GM23338 (cell line): ENCODE results near the gene ADORA3. TPM values are rescaled to one million over a fixed set of nuclear protein-coding genes. Genes with fewer than 3 reads are reported as not detected.

ENCODE experiments used
- polyA plus RNA-seq: library from polyadenylated mRNA; unstranded; fragments of >200 nt; fragmentation: Nextera tagmentation; extraction: Ambion mirVana; gene quantifications from 2 replicates; pipeline ENCODE4 v1.2.1, GENCODE V29; 2016
- small RNA-seq: library from RNA; depleted of rRNA; stranded (forward); fragments of <200 nt; gene quantifications from one replicate; pipeline ENCODE3, GENCODE V24; 2014; ENCODE audit warnings: low replicate concordance
- total RNA-seq: library from RNA; depleted of rRNA; stranded (reverse); fragments of >200 nt; shearing (Covaris generic); gene quantifications from 2 replicates; pipeline ENCODE4 v1.2.3, GENCODE V29; 2014; rRNA removed

The ADORA3 gene
- total and polyA plus RNA-seq, 2 experiments from 2014 or later = not detected

Small RNA genes lying within 50 kb of the gene (small RNA-seq; reads per million reads assigned to genes)
- not detected for gene RNU6-792P

Other genes starting within 250 kb of the ADORA3 start
- gene CHIA, start 212.8 kb downstream of the ADORA3 start, total RNA-seq = not detected in 2 replicates
- not detected in 2 replicates for gene CHIA, start 212.8 kb downstream of the ADORA3 start, polyA plus RNA-seq
- gene OVGP1, start 75.9 kb downstream of the ADORA3 start, total RNA-seq = 0.93 and 1.0 TPM in 2 replicates
- 0.82 and 0.99 TPM in 2 replicates for gene OVGP1, start 75.9 kb downstream of the ADORA3 start, polyA plus RNA-seq
- 111 and 117 TPM in 2 replicates for gene WDR77, start 54.4 kb downstream of the ADORA3 start, total RNA-seq
- gene WDR77, start 54.4 kb downstream of the ADORA3 start, polyA plus RNA-seq = 75.0 and 85.9 TPM in 2 replicates
- gene ATP5PB, start 54.2 kb downstream of the ADORA3 start, total RNA-seq = 272 and 300 TPM in 2 replicates
- 260 and 279 TPM in 2 replicates for gene ATP5PB, start 54.2 kb downstream of the ADORA3 start, polyA plus RNA-seq
- 0.16 and 0.69 TPM in 2 replicates for gene C1orf162, start 29.6 kb downstream of the ADORA3 start, total RNA-seq
- gene C1orf162, start 29.6 kb downstream of the ADORA3 start, polyA plus RNA-seq = 0.28 and 0.47 TPM in 2 replicates
- gene TMIGD3, start within 50 bp of the ADORA3 start, total RNA-seq = not detected in 2 replicates
- not detected in 2 replicates for gene TMIGD3, start within 50 bp of the ADORA3 start, polyA plus RNA-seq
- gene RAP1A, start 116.2 kb upstream of the ADORA3 start, total RNA-seq = 16.2 and 23.3 TPM in 2 replicates
- 23.0 and 28.1 TPM in 2 replicates for gene RAP1A, start 116.2 kb upstream of the ADORA3 start, polyA plus RNA-seq
- gene INKA2, start 235.8 kb upstream of the ADORA3 start, total RNA-seq = 8.4 and 10.3 TPM in 2 replicates
- 2.8 and 3.7 TPM in 2 replicates for gene INKA2, start 235.8 kb upstream of the ADORA3 start, polyA plus RNA-seq